ENCODE data around the gene EPS15. TPM values are rescaled to one million over a fixed set of nuclear protein-coding genes. Genes with fewer than 3 reads are reported as not detected.
A peak's percentile ranks its signal among the peaks of the same experiment; 100 is the strongest.

The EPS15 gene
- total and polyA plus RNA-seq, 9 of the 15 experiments (the other 6 are each of a cell fraction or from before 2014, with no cell fraction given): 23.1 to 69.0 (median 41.7) TPM

DNA sequence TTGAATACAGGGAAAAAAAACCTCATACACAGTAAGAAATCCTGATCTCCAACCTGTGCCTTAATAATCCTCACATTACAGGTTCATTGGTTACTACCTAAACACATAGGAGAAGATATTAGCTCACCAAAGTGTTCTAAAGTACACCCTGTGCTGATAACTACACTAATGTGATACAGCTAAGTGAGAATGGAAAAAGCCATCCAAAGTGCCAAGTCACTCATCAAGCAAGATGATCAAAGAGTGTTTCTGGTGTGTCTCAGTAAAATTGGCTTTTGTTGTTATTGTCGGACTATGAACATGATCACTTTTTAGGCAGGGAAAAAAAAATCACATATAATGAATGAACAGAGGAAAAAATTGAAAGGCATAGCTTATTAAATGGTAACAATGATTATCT, 31.4 kb downstream of the EPS15 start (continued):
- TF ChIP-seq, protein P1, sequence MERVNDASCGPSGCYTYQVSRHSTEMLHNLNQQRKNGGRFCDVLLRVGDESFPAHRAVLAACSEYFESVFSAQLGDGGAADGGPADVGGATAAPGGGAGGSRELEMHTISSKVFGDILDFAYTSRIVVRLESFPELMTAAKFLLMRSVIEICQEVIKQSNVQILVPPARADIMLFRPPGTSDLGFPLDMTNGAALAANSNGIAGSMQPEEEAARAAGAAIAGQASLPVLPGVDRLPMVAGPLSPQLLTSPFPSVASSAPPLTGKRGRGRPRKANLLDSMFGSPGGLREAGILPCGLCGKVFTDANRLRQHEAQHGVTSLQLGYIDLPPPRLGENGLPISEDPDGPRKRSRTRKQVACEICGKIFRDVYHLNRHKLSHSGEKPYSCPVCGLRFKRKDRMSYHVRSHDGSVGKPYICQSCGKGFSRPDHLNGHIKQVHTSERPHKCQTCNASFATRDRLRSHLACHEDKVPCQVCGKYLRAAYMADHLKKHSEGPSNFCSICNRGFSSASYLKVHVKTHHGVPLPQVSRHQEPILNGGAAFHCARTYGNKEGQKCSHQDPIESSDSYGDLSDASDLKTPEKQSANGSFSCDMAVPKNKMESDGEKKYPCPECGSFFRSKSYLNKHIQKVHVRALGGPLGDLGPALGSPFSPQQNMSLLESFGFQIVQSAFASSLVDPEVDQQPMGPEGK (CRISPR knock-in tag; IDR thresholded peaks at IDR 0.05; ENCODE audit: borderline replicate concordance): no peak
- TF ChIP-seq ZC3H11A (IDR thresholded peaks at IDR 0.05; ENCODE audit: low read depth, low read length): no peak
- no peak for TF ChIP-seq L3MBTL2 (IDR thresholded peaks at IDR 0.05)
- TF ChIP-seq, protein P2, sequence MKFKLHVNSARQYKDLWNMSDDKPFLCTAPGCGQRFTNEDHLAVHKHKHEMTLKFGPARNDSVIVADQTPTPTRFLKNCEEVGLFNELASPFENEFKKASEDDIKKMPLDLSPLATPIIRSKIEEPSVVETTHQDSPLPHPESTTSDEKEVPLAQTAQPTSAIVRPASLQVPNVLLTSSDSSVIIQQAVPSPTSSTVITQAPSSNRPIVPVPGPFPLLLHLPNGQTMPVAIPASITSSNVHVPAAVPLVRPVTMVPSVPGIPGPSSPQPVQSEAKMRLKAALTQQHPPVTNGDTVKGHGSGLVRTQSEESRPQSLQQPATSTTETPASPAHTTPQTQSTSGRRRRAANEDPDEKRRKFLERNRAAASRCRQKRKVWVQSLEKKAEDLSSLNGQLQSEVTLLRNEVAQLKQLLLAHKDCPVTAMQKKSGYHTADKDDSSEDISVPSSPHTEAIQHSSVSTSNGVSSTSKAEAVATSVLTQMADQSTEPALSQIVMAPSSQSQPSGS (CRISPR knock-in tag; IDR thresholded peaks at IDR 0.05): no peak
- no peak for TF ChIP-seq MTA2 (IDR thresholded peaks at IDR 0.05; ENCODE audit: low read depth)
- TF ChIP-seq ZNF282 (CRISPR knock-in tag; IDR thresholded peaks at IDR 0.05): no peak
- TF ChIP-seq ASH1L (IDR thresholded peaks at IDR 0.05; ENCODE audit: borderline replicate concordance, low read depth, partially characterized antibody): no peak
- no peak for TF ChIP-seq SRSF9 (IDR thresholded peaks at IDR 0.05; ENCODE audit: borderline replicate concordance, low read depth, low read length)
- TF ChIP-seq, protein P3, sequence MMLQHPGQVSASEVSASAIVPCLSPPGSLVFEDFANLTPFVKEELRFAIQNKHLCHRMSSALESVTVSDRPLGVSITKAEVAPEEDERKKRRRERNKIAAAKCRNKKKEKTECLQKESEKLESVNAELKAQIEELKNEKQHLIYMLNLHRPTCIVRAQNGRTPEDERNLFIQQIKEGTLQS (IDR thresholded peaks at IDR 0.05): no peak
- TF ChIP-seq, protein P3 (CRISPR knock-in tag; conservative IDR thresholded peaks at IDR 0.05): no peak; the same call in 1 of the 2 replicates
- TF ChIP-seq ZNF217 (CRISPR knock-in tag; IDR thresholded peaks at IDR 0.05): no peak
- no peak for TF ChIP-seq CBX5 (IDR thresholded peaks at IDR 0.05; ENCODE audit: borderline replicate concordance, low read depth)
- TF ChIP-seq NFATC3 (IDR thresholded peaks at IDR 0.05): 0 out of 2 replicates have a peak, but pooled peaks have one; percentile 37
- TF ChIP-seq DPF2 (IDR thresholded peaks at IDR 0.05): peak; percentile 77
- TF ChIP-seq ZNF830 (CRISPR knock-in tag; IDR thresholded peaks at IDR 0.05): no peak
- TF ChIP-seq SIRT6 (IDR thresholded peaks at IDR 0.05; ENCODE audit: low read depth, low read length): no peak
- no peak for TF ChIP-seq ZNF561 (CRISPR knock-in tag; conservative IDR thresholded peaks at IDR 0.05)
- TF ChIP-seq NFE2L1 (tag; IDR thresholded peaks at IDR 0.05; ENCODE audit: borderline replicate concordance, low read depth): peak; percentile 74
- TF ChIP-seq, protein P4, sequence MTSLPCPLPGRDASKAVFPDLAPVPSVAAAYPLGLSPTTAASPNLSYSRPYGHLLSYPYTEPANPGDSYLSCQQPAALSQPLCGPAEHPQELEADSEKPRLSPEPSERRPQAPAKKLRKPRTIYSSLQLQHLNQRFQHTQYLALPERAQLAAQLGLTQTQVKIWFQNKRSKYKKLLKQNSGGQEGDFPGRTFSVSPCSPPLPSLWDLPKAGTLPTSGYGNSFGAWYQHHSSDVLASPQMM (CRISPR knock-in tag; IDR thresholded peaks at IDR 0.05): no peak
- no peak for TF ChIP-seq RFX7 (CRISPR knock-in tag; IDR thresholded peaks at IDR 0.05)
- TF ChIP-seq ZBTB8A (IDR thresholded peaks at IDR 0.05; ENCODE audit: partially characterized antibody): no peak
- no peak for TF ChIP-seq RUNX1 (IDR thresholded peaks at IDR 0.05; ENCODE audit: low read depth)
- TF ChIP-seq HDAC2 (IDR thresholded peaks at IDR 0.05): no peak
- no peak for TF ChIP-seq SOX6 (IDR thresholded peaks at IDR 0.05)
- TF ChIP-seq ETV1 (tag; conservative IDR thresholded peaks at IDR 0.05; ENCODE audit: low read depth): no peak
- TF ChIP-seq PYGO2 (tag; IDR thresholded peaks at IDR 0.05): no peak
- no peak for TF ChIP-seq KDM4B (IDR thresholded peaks at IDR 0.05; ENCODE audit: borderline replicate concordance in 2 of 2, low read depth in 1 of 2)
- TF ChIP-seq CREM (IDR thresholded peaks at IDR 0.05; ENCODE audit: low read depth): no peak
- TF ChIP-seq ZFX (CRISPR knock-in tag; IDR thresholded peaks at IDR 0.05): no peak

Measured in K562 (cell line).